SK-N-SH (cell line): ENCODE measurements around the gene LPXN. TPM values are rescaled to one million over a fixed set of nuclear protein-coding genes. Genes with fewer than 3 reads are reported as not detected.

Experiments
- CTCF ChIA-PET: fragments of 300-600, 350-600 bp; formaldehyde crosslinking; extraction: SDS; loops from one replicate; lab custom pipeline; 2021; lab: Yijun Ruan, JAX
- POLR2A ChIA-PET: fragments of 350-600 bp; sonication (Branson Sonifier 250); formaldehyde crosslinking; extraction: SDS; loops from one replicate; lab custom pipeline; 2020; ENCODE audit warnings: antibody characterized with exemption, inconsistent platforms; lab: Yijun Ruan, JAX
- DNase-seq: peaks from one replicate; pipeline ENCODE4 v3.0.0; 2012
- H2AFZ ChIP-seq: fragments of 200-600 bp; sonication (generic); 2 replicates; pipeline ENCODE4 v1.8.1; 2016; ENCODE audit warnings: antibody characterized with exemption, mild to moderate bottlenecking, low read depth
- H3F3A ChIP-seq: fragments of 200-600 bp; sonication (generic); replicated peaks from 2 replicates; pipeline ENCODE3; 2016; ENCODE audit warnings: antibody characterized with exemption, mild to moderate bottlenecking; ENCODE audit not compliant: insufficient read depth
- H3K27ac ChIP-seq, 2 experiments: fragments of 200-500 bp in 1 of 2; fragments of 200-600 bp in 1 of 2; sonication (Bioruptor generic) in 1 of 2; sonication (generic), shearing (Covaris generic) in 1 of 2; 2 replicates each; pipeline versions ENCODE4 v1.5.1 to v1.6.1; 2014 to 2016; ENCODE audit warnings: low read depth in 2 of 2, inconsistent platforms in 1 of 2, low read length in 1 of 2, mild to moderate bottlenecking in 1 of 2, mixed read lengths in 1 of 2
- H3K27me3 ChIP-seq: fragments of 200-600 bp; sonication (generic), shearing (Covaris generic); 2 replicates; pipeline ENCODE4 v1.6.1; 2016; ENCODE audit warnings: mixed run types; ENCODE audit not compliant: insufficient read depth
- H3K36me3 ChIP-seq, 2 experiments: fragments of 200-500 bp in 1 of 2; fragments of 200-600 bp in 1 of 2; sonication (Bioruptor generic) in 1 of 2; sonication (generic) in 1 of 2; replicated peaks in 1 of 2; 2 replicates each; pipeline versions ENCODE3 to v1.5.1; 2014 to 2016; ENCODE audit warnings: low read length in 1 of 2, mild to moderate bottlenecking in 1 of 2; ENCODE audit not compliant: insufficient read depth in 2 of 2, control insufficient read depth in 1 of 2
- H3K4me1 ChIP-seq, 2 experiments: fragments of 200-500 bp in 1 of 2; fragments of 200-600 bp in 1 of 2; sonication (Bioruptor generic) in 1 of 2; sonication (generic), shearing (Covaris generic) in 1 of 2; 2 replicates each; pipeline versions ENCODE4 v1.5.1 to v1.6.1; 2014 to 2016; ENCODE audit warnings: low read depth in 1 of 2, low read length in 1 of 2, mixed run types in 1 of 2; ENCODE audit not compliant: insufficient read depth in 2 of 2, control insufficient read depth in 1 of 2
- H3K4me2 ChIP-seq: fragments of 200-600 bp; sonication (generic), shearing (Covaris generic); 2 replicates; pipeline ENCODE4 v1.6.1; 2017; ENCODE audit warnings: mixed run types
- H3K4me3 ChIP-seq, 2 experiments: fragments of 200-500 bp in 1 of 2; fragments of 200-600 bp in 1 of 2; sonication (Bioruptor generic) in 1 of 2; sonication (generic), shearing (Covaris generic) in 1 of 2; 2 replicates each; pipeline versions ENCODE4 v1.5.1 to v1.8.1; 2014 to 2016; ENCODE audit warnings: low read depth in 2 of 2, inconsistent platforms in 1 of 2, low read length in 1 of 2, mild to moderate bottlenecking in 1 of 2, mixed read lengths in 1 of 2, moderate library complexity in 1 of 2
- H3K79me2 ChIP-seq: fragments of 200-600 bp; sonication (generic); 2 replicates; pipeline ENCODE4 v1.8.1; 2017; ENCODE audit warnings: mild to moderate bottlenecking; ENCODE audit not compliant: insufficient read depth
- H3K9ac ChIP-seq: fragments of 200-600 bp; sonication (generic); 2 replicates; pipeline ENCODE4 v1.6.1; 2017; ENCODE audit warnings: mixed run types
- H3K9me2 ChIP-seq: fragments of 200-600 bp; sonication (generic); 2 replicates; pipeline ENCODE4 v1.6.1; 2017; ENCODE audit warnings: mixed run types
- H3K9me3 ChIP-seq: fragments of 200-600 bp; sonication (generic); 2 replicates; pipeline ENCODE4 v1.6.1; 2017; ENCODE audit warnings: mixed run types, mild to moderate bottlenecking, moderate library complexity
- H4K20me1 ChIP-seq: fragments of 200-600 bp; sonication (generic); 2 replicates; pipeline ENCODE4 v1.6.1; 2017; ENCODE audit warnings: mild to moderate bottlenecking, mixed run types; ENCODE audit not compliant: insufficient read depth
- FOXM1 ChIP-seq: IDR thresholded peaks from 2 replicates; pipeline ENCODE4 v1.4.0; 2012; ENCODE audit warnings: low read depth, mild to moderate bottlenecking
- GATA2 ChIP-seq: sonication (generic); formaldehyde crosslinking; IDR thresholded peaks from 2 replicates; pipeline ENCODE4 v1.5.0; 2020; ENCODE audit warnings: mild to moderate bottlenecking, missing genetic modification reagents
- POLR2AphosphoS5 ChIP-seq: IDR thresholded peaks from 2 replicates; pipeline ENCODE4 v1.6.1; 2012; ENCODE audit warnings: low read depth, low read length
- RAD21 ChIP-seq: IDR thresholded peaks from 2 replicates; pipeline ENCODE4 v1.6.1; 2012; ENCODE audit warnings: mild to moderate bottlenecking, low read length
- SMC3 ChIP-seq: IDR thresholded peaks from 2 replicates; pipeline ENCODE4 v1.6.1; 2012; ENCODE audit warnings: low read depth, low read length, improper control_type of control experiment
- TCF12 ChIP-seq: IDR thresholded peaks from 2 replicates; pipeline ENCODE4 v1.4.0; 2012
- TEAD4 ChIP-seq: IDR thresholded peaks from 2 replicates; pipeline ENCODE4 v1.4.0; 2012; ENCODE audit warnings: mild to moderate bottlenecking, borderline replicate concordance; ENCODE audit not compliant: insufficient read depth
- WGBS: methylation state at CpG from one replicate; pipeline ENCODE4 v1.1.6; 2017; ENCODE audit warnings: low lambda C conversion rate; 5-methylcytosine and 5-hydroxymethylcytosine counted together
- polyA plus RNA-seq, 3 experiments: library from polyadenylated mRNA; depleted of rRNA; stranded (reverse); fragments of >200 nt; gene quantifications; 2 replicates each; pipeline ENCODE4 v1.2.3, GENCODE V29; 2012
- TF ChIP-seq, protein P1 (sequence below): fragments of 150-350 bp; IDR thresholded peaks from 2 replicates; pipeline ENCODE4 v1.6.1; 2016; ENCODE audit warnings: mild to moderate bottlenecking, low read depth, low read length
- TF ChIP-seq, protein P2 (sequence below): fragments of 150-350 bp; IDR thresholded peaks from 2 replicates; pipeline ENCODE4 v1.6.1; 2017; ENCODE audit warnings: antibody characterized with exemption, low read length, low read depth, borderline replicate concordance
- TF ChIP-seq, protein P3 (sequence below): IDR thresholded peaks from 2 replicates; pipeline ENCODE4; 2012
- TF ChIP-seq, protein P4 (sequence below): IDR thresholded peaks from 2 replicates; pipeline ENCODE4 v1.4.0; 2012; ENCODE audit warnings: low read depth, borderline replicate concordance
- TF ChIP-seq, protein P5 (sequence below): fragments of 200-600 bp; sonication (generic); IDR thresholded peaks from 2 replicates; pipeline ENCODE4 v1.6.1; 2017; ENCODE audit warnings: antibody characterized with exemption, mild to moderate bottlenecking, moderate library complexity
- TF ChIP-seq, protein P6 (sequence below): IDR thresholded peaks from 2 replicates; pipeline ENCODE4 v1.4.0; 2012; ENCODE audit warnings: low read depth
- TF ChIP-seq, protein P7 (sequence below): IDR thresholded peaks from 2 replicates; pipeline ENCODE4 v1.6.1; 2012; ENCODE audit warnings: mild to moderate bottlenecking, low read depth, low read length, moderate library complexity

The LPXN gene
- polyA plus RNA-seq, 1 of the 3 experiments (the other 2 are of a cell fraction), result 4.4 TPM

DNA sequence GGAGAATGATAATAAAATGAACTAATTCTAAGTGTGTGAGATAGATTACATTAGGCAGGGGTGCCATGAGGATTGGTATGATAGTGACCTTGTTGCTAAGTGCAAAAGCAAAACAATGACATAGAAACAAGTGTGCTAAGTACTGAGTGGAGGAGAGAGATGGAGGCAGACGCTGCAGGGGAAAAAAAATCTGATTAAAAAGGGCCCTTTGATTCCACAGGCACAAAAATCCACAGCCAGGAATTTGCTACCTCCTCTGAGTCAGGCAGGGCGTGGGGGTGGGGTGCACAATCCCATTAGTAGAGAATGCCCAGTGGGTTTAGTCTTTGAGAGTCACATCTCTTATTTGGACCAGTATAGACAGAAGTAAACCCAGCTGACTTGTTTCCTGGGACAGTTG lies 46.7 kb upstream of the LPXN start, which contains the start of gene CNTF:
Gene CNTF (plus strand): TSS at position 322 of the 400 bp plus-strand sequence. CDS start 88 bp downstream, outside the sequence.
- Histone ChIP-seq H3K79me2 (0 out of 2 replicates have a peak, but pooled peaks cover 11% of the 10 kb centered on the region), H3K4me3 (no peak within 1 kb of the TSS), H2AFZ (no peak within 1 kb of the TSS), H3F3A (peaks cover 8% of the 10 kb centered on the region), H3K9me2 (no peaks in the 10 kb centered on the region), H3K9me3 (no peaks in the 10 kb centered on the region), H3K9ac (no peak within 1 kb of the TSS), H4K20me1 (no peaks in the 10 kb centered on the region), H3K36me3 (peaks cover 62 to 84% of the 10 kb centered on the region in 2 experiments), H3K4me2 (no peak within 1 kb of the TSS), H3K4me1 (peaks cover 0 to 6% of the 10 kb centered on the region in 2 experiments; a peak in 3 of 4 replicates), H3K27ac (no peak within 1 kb of the TSS; a peak in 1 of 4 replicates), H3K27me3 (no peaks in the 10 kb centered on the region)
- TF ChIP-seq, protein P1, sequence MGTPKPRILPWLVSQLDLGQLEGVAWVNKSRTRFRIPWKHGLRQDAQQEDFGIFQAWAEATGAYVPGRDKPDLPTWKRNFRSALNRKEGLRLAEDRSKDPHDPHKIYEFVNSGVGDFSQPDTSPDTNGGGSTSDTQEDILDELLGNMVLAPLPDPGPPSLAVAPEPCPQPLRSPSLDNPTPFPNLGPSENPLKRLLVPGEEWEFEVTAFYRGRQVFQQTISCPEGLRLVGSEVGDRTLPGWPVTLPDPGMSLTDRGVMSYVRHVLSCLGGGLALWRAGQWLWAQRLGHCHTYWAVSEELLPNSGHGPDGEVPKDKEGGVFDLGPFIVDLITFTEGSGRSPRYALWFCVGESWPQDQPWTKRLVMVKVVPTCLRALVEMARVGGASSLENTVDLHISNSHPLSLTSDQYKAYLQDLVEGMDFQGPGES, result no peak
- TF ChIP-seq POLR2AphosphoS5, result no peak
- ChIA-PET CTCF (interaction anchor here (1.3 to 1.4 kb wide), 2 partner anchors 10 to 55 kb away, joined by 3 read pairs; no protein-coding TSS in a partner anchor), POLR2A (no interaction called here)
- 54% methylated on average over 2 of the region's 2 CpGs for WGBS
- no peak for DNase-seq

DNA sequence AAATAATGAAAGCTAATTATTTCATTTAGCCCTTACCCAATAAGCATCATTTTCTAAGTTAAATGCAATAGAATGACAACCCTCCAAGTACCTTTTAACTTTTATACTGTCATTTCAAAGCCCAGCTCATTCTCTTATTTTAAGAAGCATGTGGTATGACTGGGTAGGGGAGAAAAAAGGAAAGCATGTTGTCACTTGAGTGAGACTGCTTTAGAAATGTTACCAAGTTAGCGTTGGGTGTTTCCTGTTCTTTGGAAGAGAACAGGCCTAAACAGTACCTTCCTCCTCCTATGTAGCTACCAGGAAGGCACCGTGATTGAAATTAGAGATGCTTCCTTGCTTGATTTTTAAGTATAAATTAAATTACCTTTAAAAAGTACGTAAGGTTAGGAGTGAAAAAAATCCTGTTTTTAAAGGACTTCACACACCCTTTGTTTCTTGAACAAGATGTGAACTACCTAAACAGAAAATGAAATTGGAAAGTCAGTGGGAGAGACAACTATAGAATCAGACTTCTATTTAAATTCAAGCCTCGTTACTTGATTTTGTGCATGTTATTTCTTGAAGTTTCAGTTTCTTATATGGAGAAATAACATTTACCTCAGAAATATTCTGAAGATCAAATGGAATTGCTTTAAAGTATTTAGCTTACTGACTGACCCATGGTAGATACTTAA lies 46.1 kb upstream of the LPXN start:
- 0 out of 2 replicates have a peak, but pooled peaks cover 11% of the 10 kb centered on the region for H3K79me2 ChIP-seq
- no peaks in the 10 kb centered on the region for H3K9me2 ChIP-seq
- TF ChIP-seq FOXM1, result no peak
- TF ChIP-seq, protein P2, sequence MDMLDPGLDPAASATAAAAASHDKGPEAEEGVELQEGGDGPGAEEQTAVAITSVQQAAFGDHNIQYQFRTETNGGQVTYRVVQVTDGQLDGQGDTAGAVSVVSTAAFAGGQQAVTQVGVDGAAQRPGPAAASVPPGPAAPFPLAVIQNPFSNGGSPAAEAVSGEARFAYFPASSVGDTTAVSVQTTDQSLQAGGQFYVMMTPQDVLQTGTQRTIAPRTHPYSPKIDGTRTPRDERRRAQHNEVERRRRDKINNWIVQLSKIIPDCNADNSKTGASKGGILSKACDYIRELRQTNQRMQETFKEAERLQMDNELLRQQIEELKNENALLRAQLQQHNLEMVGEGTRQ, result no peak
- TF ChIP-seq RAD21, result no peak
- TF ChIP-seq, protein P3, sequence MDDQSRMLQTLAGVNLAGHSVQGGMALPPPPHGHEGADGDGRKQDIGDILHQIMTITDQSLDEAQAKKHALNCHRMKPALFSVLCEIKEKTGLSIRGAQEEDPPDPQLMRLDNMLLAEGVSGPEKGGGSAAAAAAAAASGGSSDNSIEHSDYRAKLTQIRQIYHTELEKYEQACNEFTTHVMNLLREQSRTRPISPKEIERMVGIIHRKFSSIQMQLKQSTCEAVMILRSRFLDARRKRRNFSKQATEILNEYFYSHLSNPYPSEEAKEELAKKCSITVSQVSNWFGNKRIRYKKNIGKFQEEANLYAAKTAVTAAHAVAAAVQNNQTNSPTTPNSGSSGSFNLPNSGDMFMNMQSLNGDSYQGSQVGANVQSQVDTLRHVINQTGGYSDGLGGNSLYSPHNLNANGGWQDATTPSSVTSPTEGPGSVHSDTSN, result no peak
- no peak for TF ChIP-seq TEAD4
- TF ChIP-seq, protein P4, sequence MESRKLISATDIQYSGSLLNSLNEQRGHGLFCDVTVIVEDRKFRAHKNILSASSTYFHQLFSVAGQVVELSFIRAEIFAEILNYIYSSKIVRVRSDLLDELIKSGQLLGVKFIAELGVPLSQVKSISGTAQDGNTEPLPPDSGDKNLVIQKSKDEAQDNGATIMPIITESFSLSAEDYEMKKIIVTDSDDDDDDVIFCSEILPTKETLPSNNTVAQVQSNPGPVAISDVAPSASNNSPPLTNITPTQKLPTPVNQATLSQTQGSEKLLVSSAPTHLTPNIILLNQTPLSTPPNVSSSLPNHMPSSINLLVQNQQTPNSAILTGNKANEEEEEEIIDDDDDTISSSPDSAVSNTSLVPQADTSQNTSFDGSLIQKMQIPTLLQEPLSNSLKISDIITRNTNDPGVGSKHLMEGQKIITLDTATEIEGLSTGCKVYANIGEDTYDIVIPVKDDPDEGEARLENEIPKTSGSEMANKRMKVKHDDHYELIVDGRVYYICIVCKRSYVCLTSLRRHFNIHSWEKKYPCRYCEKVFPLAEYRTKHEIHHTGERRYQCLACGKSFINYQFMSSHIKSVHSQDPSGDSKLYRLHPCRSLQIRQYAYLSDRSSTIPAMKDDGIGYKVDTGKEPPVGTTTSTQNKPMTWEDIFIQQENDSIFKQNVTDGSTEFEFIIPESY, result no peak
- no peak for TF ChIP-seq SMC3
- TF ChIP-seq GATA2 (CRISPR knock-in tag), result no peak
- TF ChIP-seq TCF12, result no peak
- TF ChIP-seq, protein P5, sequence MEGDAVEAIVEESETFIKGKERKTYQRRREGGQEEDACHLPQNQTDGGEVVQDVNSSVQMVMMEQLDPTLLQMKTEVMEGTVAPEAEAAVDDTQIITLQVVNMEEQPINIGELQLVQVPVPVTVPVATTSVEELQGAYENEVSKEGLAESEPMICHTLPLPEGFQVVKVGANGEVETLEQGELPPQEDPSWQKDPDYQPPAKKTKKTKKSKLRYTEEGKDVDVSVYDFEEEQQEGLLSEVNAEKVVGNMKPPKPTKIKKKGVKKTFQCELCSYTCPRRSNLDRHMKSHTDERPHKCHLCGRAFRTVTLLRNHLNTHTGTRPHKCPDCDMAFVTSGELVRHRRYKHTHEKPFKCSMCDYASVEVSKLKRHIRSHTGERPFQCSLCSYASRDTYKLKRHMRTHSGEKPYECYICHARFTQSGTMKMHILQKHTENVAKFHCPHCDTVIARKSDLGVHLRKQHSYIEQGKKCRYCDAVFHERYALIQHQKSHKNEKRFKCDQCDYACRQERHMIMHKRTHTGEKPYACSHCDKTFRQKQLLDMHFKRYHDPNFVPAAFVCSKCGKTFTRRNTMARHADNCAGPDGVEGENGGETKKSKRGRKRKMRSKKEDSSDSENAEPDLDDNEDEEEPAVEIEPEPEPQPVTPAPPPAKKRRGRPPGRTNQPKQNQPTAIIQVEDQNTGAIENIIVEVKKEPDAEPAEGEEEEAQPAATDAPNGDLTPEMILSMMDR, result no peak
- TF ChIP-seq, protein P6, sequence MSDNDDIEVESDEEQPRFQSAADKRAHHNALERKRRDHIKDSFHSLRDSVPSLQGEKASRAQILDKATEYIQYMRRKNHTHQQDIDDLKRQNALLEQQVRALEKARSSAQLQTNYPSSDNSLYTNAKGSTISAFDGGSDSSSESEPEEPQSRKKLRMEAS, result no peak
- TF ChIP-seq, protein P7, sequence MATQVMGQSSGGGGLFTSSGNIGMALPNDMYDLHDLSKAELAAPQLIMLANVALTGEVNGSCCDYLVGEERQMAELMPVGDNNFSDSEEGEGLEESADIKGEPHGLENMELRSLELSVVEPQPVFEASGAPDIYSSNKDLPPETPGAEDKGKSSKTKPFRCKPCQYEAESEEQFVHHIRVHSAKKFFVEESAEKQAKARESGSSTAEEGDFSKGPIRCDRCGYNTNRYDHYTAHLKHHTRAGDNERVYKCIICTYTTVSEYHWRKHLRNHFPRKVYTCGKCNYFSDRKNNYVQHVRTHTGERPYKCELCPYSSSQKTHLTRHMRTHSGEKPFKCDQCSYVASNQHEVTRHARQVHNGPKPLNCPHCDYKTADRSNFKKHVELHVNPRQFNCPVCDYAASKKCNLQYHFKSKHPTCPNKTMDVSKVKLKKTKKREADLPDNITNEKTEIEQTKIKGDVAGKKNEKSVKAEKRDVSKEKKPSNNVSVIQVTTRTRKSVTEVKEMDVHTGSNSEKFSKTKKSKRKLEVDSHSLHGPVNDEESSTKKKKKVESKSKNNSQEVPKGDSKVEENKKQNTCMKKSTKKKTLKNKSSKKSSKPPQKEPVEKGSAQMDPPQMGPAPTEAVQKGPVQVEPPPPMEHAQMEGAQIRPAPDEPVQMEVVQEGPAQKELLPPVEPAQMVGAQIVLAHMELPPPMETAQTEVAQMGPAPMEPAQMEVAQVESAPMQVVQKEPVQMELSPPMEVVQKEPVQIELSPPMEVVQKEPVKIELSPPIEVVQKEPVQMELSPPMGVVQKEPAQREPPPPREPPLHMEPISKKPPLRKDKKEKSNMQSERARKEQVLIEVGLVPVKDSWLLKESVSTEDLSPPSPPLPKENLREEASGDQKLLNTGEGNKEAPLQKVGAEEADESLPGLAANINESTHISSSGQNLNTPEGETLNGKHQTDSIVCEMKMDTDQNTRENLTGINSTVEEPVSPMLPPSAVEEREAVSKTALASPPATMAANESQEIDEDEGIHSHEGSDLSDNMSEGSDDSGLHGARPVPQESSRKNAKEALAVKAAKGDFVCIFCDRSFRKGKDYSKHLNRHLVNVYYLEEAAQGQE, result no peak

More for the DNA sequence above, 46.1 kb upstream of the LPXN start:
- Histone ChIP-seq H3K27ac (no peak overlapping the region; a peak in 1 of 4 replicates), H3K4me3 (no peak overlapping the region), H3K36me3 (peaks cover 68 to 88% of the 10 kb centered on the region in 2 experiments), H4K20me1 (no peaks in the 10 kb centered on the region), H3K9ac (no peak overlapping the region), H3K9me3 (no peaks in the 10 kb centered on the region), H3F3A (peaks cover 2% of the 10 kb centered on the region), H3K27me3 (no peaks in the 10 kb centered on the region), H3K4me2 (no peak overlapping the region), H2AFZ (no peak overlapping the region), H3K4me1 (peaks cover 0 to under 1% of the 10 kb centered on the region in 2 experiments; a peak in 2 of 4 replicates)
- DNase-seq, result no peak
- CTCF ChIA-PET, result interaction anchor here (0.6 to 1.4 kb wide), 3 partner anchors 9 to 54 kb away, joined by 3 to 4 read pairs (median 3); no protein-coding TSS in a partner anchor
- 96% methylated on average over 4 of the region's 4 CpGs for WGBS
- POLR2A ChIA-PET, result no interaction called here
